ENCODE data around the gene MSH4.
"Not testable (repeated sequence)": the region's sequence is repeated elsewhere in the genome, so short reads cannot be mapped to it uniquely, and the experiment has no call there.

Gene MSH4

DNA sequence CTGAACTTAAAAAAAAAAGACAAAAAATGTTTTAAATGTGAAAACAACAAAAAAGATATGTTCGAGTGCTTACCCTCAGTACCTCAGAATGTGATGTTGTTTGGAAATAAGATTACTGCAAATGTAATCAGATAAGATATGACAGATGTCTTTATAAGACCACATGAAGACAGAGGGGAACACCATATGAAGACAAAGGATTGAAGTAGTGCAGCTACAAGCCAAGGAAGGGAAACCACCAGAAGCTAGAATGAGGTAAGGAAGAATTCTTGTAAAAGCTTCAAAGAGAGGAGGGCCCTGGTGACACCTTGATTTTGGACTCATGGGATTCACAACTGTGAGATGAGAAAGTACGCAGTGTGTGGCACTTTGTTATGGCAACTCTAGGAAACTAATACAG, 120.2 kb downstream of the MSH4 start:
- Histone ChIP-seq H3K27me3 (replicated peaks; ENCODE audit: control insufficient read depth, insufficient read depth, low read length, poor library complexity, severe bottlenecking) (no peaks in the 10 kb centered on the region), H3K9me3 (ENCODE audit: control insufficient read depth, low read length) (no peaks in the 10 kb centered on the region), H3K4me1 (ENCODE audit: control insufficient read depth, insufficient read depth, low read length, poor library complexity, severe bottlenecking) (no peaks in the 10 kb centered on the region), H3K36me3 (ENCODE audit: control insufficient read depth, insufficient read depth, low read length) (no peaks in the 10 kb centered on the region), H3K27ac (ENCODE audit: insufficient read depth, low read length, poor library complexity, severe bottlenecking) (no peak overlapping the region), H3K4me3 (ENCODE audit: insufficient read depth, low read depth, low read length, poor library complexity, severe bottlenecking) (no peak overlapping the region)
- DNase-seq: no peak

DNA sequence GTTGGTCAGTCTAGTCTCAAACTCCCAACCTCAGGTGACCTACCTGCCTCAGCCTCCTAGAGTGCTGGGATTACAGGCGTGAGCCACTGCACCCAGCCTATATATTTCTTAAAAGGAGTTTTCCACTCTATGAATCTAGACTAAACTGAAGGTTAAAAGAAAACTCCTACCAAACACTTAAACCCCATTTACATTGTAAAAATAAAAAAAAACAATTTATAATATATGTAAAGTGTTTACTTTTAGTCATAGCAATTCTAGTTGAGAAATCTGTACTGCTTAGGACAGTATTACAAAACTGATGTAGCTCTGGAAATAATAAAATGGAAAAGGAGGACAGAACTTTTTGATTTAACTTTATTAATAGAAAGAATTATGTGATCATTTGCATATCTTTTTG, 126.0 kb downstream of the MSH4 start:
- H3K9me3 ChIP-seq (ENCODE audit: control insufficient read depth, low read length): no peaks in the 10 kb centered on the region
- H3K4me3 ChIP-seq (ENCODE audit: insufficient read depth, low read depth, low read length, poor library complexity, severe bottlenecking): no peak overlapping the region
- no peak overlapping the region for H3K27ac ChIP-seq (ENCODE audit: insufficient read depth, low read length, poor library complexity, severe bottlenecking)
- no peaks in the 10 kb centered on the region for H3K27me3 ChIP-seq (replicated peaks; ENCODE audit: control insufficient read depth, insufficient read depth, low read length, poor library complexity, severe bottlenecking)
- H3K36me3 ChIP-seq (ENCODE audit: control insufficient read depth, insufficient read depth, low read length): no peaks in the 10 kb centered on the region
- no peak for DNase-seq
- no peaks in the 10 kb centered on the region for H3K4me1 ChIP-seq (ENCODE audit: control insufficient read depth, insufficient read depth, low read length, poor library complexity, severe bottlenecking)

DNA sequence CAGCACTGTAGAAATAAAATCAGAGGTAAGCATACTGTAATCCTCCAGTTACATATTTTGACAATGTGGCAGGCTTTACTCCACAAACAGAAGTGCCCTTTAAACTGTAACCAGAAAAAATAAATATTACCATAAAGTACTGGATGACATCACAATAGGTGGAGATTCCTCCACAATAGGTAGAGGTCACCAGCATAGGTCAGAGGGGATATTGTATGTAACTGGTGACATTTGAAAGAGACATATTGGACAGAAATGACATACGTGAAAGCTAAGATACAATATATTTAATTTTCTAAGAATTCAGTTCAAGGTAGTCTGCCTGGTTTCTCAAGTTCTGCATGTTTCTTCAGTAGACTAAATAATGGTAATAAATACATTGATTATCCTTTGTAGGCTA, 135.6 kb downstream of the MSH4 start, which contains the start of gene ASB17:
TSS of gene ASB17 (minus strand) at position 101 of the 400 bp plus-strand sequence. CDS start 113 bp downstream, outside the sequence.
- Histone ChIP-seq H3K9me3 (ENCODE audit: control insufficient read depth, low read length) (no peaks in the 10 kb centered on the region), H3K36me3 (ENCODE audit: control insufficient read depth, insufficient read depth, low read length) (no peaks in the 10 kb centered on the region), H3K4me3 (ENCODE audit: insufficient read depth, low read depth, low read length, poor library complexity, severe bottlenecking) (no peak within 1 kb of the TSS), H3K4me1 (ENCODE audit: control insufficient read depth, insufficient read depth, low read length, poor library complexity, severe bottlenecking) (no peaks in the 10 kb centered on the region), H3K27ac (ENCODE audit: insufficient read depth, low read length, poor library complexity, severe bottlenecking) (no peak within 1 kb of the TSS), H3K27me3 (replicated peaks; ENCODE audit: control insufficient read depth, insufficient read depth, low read length, poor library complexity, severe bottlenecking) (no peaks in the 10 kb centered on the region)
- no peak for DNase-seq

DNA sequence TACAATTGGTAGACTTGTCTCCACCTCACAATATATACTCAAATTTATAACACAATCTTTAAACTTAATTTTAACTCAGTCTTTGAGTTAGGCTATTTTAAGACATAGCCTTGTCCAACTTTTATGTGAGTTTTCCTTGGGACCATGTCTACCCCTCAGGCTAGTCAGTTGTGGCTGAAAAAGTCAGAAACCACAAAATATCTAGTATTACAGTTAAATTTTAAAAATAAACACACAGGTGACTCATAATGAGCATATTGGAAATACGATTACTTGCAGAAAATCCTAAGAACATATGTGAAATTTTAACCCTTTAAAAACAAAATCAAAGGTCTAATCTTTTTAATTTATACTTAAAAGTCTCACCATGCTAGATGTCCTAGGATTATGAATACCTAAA, 140.4 kb downstream of the MSH4 start:
- no peak for DNase-seq
- Histone ChIP-seq H3K36me3 (ENCODE audit: control insufficient read depth, insufficient read depth, low read length) (no peaks in the 10 kb centered on the region), H3K27me3 (replicated peaks; ENCODE audit: control insufficient read depth, insufficient read depth, low read length, poor library complexity, severe bottlenecking) (no peaks in the 10 kb centered on the region), H3K9me3 (ENCODE audit: control insufficient read depth, low read length) (no peaks in the 10 kb centered on the region), H3K4me3 (ENCODE audit: insufficient read depth, low read depth, low read length, poor library complexity, severe bottlenecking) (no peak overlapping the region), H3K27ac (ENCODE audit: insufficient read depth, low read length, poor library complexity, severe bottlenecking) (no peak overlapping the region), H3K4me1 (ENCODE audit: control insufficient read depth, insufficient read depth, low read length, poor library complexity, severe bottlenecking) (no peaks in the 10 kb centered on the region)

DNA sequence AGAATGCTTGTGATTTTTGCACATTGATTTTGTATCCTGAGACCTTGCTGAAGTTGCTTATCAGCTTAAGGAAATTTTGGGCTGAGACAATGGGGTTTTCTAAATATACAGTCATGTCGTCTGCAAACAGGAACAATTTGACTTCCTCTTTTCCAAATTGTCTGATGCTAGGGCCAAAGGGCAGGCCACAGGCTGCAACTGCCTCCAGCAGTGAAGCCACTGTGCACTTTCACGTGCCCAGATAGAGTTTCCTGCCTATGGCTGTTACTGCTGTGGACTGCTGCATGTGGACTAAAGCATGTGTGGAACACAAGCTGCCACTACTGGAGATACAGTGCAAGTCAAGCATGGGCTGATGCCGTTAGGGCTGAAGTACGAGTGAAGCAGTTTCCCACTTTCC, 146.4 kb downstream of the MSH4 start:
- not testable (repeated sequence) for H3K36me3 ChIP-seq (ENCODE audit: control insufficient read depth, insufficient read depth, low read length); H3K4me1 ChIP-seq (ENCODE audit: control insufficient read depth, insufficient read depth, low read length, poor library complexity, severe bottlenecking); H3K9me3 ChIP-seq (ENCODE audit: control insufficient read depth, low read length); H3K27me3 ChIP-seq (replicated peaks; ENCODE audit: control insufficient read depth, insufficient read depth, low read length, poor library complexity, severe bottlenecking); H3K27ac ChIP-seq (ENCODE audit: insufficient read depth, low read length, poor library complexity, severe bottlenecking); DNase-seq; H3K4me3 ChIP-seq (ENCODE audit: insufficient read depth, low read depth, low read length, poor library complexity, severe bottlenecking)

DNA sequence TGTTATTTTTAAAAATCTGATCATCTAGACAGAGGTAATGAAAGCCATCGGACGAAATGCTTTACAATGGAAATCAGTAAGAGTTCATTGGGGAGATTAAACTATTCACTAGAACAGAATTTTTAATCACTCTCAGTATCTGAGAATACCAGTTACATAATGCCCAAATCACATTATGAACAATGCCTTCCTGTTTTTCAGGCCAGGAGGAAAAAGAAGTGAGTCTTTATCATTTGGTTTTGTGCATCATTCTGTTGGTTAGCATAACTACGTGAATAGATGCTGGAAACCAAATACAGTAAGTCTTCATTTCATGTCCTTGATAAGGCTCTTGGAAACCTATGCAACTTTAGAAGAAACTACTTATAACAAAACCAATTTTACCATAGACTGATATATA, 153.5 kb downstream of the MSH4 start:
- no peaks in the 10 kb centered on the region for H3K4me1 ChIP-seq (ENCODE audit: control insufficient read depth, insufficient read depth, low read length, poor library complexity, severe bottlenecking)
- no peak for DNase-seq
- H3K27me3 ChIP-seq (replicated peaks; ENCODE audit: control insufficient read depth, insufficient read depth, low read length, poor library complexity, severe bottlenecking): no peaks in the 10 kb centered on the region
- no peaks in the 10 kb centered on the region for H3K9me3 ChIP-seq (ENCODE audit: control insufficient read depth, low read length)
- H3K36me3 ChIP-seq (ENCODE audit: control insufficient read depth, insufficient read depth, low read length): no peaks in the 10 kb centered on the region
- no peak overlapping the region for H3K27ac ChIP-seq (ENCODE audit: insufficient read depth, low read length, poor library complexity, severe bottlenecking)
- no peak overlapping the region for H3K4me3 ChIP-seq (ENCODE audit: insufficient read depth, low read depth, low read length, poor library complexity, severe bottlenecking)

DNA sequence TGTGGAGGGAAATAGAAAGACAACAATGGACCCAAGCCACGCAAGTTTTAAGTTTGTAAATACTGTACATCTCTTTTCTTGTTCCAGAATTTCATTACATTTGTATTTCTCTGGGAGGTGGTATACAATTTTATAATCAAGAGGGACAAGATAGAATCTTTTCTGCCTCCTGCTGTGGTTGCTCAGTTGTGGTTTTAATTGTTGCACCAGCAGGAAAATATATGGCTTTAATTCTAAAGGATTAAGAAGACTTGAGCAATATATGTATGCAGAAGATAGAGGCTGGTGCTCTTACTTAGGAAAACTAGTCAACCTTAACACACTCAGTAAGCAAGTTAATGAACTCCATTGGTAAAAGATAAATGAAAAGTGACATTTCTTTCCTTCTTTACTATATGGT, 155.3 kb downstream of the MSH4 start:
- Histone ChIP-seq H3K4me1 (ENCODE audit: control insufficient read depth, insufficient read depth, low read length, poor library complexity, severe bottlenecking) (no peaks in the 10 kb centered on the region), H3K9me3 (ENCODE audit: control insufficient read depth, low read length) (no peaks in the 10 kb centered on the region), H3K4me3 (ENCODE audit: insufficient read depth, low read depth, low read length, poor library complexity, severe bottlenecking) (no peak overlapping the region), H3K27ac (ENCODE audit: insufficient read depth, low read length, poor library complexity, severe bottlenecking) (no peak overlapping the region), H3K36me3 (ENCODE audit: control insufficient read depth, insufficient read depth, low read length) (no peaks in the 10 kb centered on the region), H3K27me3 (replicated peaks; ENCODE audit: control insufficient read depth, insufficient read depth, low read length, poor library complexity, severe bottlenecking) (no peaks in the 10 kb centered on the region)
- no peak for DNase-seq

DNA sequence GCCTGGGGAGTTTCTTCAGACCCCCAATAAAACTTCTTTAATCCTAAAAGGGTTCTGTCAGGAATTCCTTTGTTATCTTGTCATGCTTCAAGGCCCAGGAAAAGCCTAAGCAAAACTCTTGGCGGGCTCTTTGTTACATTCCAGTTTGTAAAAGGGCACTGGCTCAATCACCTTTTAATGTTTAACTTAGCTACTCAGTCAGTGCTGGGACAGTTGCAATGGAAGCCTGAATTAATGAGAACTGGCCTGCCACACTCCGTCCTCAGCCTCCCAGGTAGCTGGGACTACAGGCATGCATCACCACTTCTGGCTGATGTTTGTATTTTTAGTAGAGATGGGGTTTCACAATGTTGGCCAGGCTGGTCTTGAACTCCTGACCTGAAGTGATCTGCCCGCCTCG, 156.8 kb downstream of the MSH4 start:
- no peaks in the 10 kb centered on the region for H3K9me3 ChIP-seq (ENCODE audit: control insufficient read depth, low read length)
- no peaks in the 10 kb centered on the region for H3K4me1 ChIP-seq (ENCODE audit: control insufficient read depth, insufficient read depth, low read length, poor library complexity, severe bottlenecking)
- no peak for DNase-seq
- no peak overlapping the region for H3K4me3 ChIP-seq (ENCODE audit: insufficient read depth, low read depth, low read length, poor library complexity, severe bottlenecking)
- no peaks in the 10 kb centered on the region for H3K27me3 ChIP-seq (replicated peaks; ENCODE audit: control insufficient read depth, insufficient read depth, low read length, poor library complexity, severe bottlenecking)
- no peaks in the 10 kb centered on the region for H3K36me3 ChIP-seq (ENCODE audit: control insufficient read depth, insufficient read depth, low read length)
- H3K27ac ChIP-seq (ENCODE audit: insufficient read depth, low read length, poor library complexity, severe bottlenecking): no peak overlapping the region

DNA sequence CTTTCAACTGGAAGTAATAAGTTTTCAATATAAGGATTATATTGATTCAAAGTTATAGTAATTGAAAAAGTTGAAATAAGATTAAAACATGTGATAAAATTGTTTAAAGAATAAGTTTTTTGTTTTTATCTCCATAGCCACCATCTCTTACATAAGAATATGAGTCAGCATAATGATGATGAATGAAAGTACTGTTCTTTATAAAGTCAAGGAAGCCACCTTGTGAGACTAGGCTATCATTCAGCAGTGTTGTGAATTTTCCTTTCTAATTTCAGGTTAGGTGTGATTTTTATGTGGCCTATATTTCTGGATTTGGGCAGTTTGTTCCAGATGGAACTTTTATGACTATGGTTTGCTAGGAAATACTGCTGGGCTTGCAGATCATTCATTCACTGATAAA, 157.9 kb downstream of the MSH4 start:
- Histone ChIP-seq H3K36me3 (ENCODE audit: control insufficient read depth, insufficient read depth, low read length) (no peaks in the 10 kb centered on the region), H3K9me3 (ENCODE audit: control insufficient read depth, low read length) (no peaks in the 10 kb centered on the region), H3K27ac (ENCODE audit: insufficient read depth, low read length, poor library complexity, severe bottlenecking) (no peak overlapping the region), H3K4me3 (ENCODE audit: insufficient read depth, low read depth, low read length, poor library complexity, severe bottlenecking) (no peak overlapping the region), H3K27me3 (replicated peaks; ENCODE audit: control insufficient read depth, insufficient read depth, low read length, poor library complexity, severe bottlenecking) (no peaks in the 10 kb centered on the region), H3K4me1 (ENCODE audit: control insufficient read depth, insufficient read depth, low read length, poor library complexity, severe bottlenecking) (no peaks in the 10 kb centered on the region)
- no peak for DNase-seq

Measured in effector memory CD4-positive, alpha-beta T cell (primary cell).